Stimulated activated naive CD8-positive, alpha-beta T cell treated with anti-CD3 and anti-CD28 coated beads, Interleukin-15, Interleukin-2, amounts not matched to agents 100 U/mL and 50 U/mL, for 24 hours (primary cell): ENCODE results near the gene MICALL1.

Source experiments
- ATAC-seq: fragments of 150-1000 bp; cut with Tn5 transposase; one replicate; pipeline ENCODE4 v1.10.0; 2021
- DNase-seq: peaks from one replicate; pipeline ENCODE4 v3.0.0; 2021

MICALL1 gene

DNA sequence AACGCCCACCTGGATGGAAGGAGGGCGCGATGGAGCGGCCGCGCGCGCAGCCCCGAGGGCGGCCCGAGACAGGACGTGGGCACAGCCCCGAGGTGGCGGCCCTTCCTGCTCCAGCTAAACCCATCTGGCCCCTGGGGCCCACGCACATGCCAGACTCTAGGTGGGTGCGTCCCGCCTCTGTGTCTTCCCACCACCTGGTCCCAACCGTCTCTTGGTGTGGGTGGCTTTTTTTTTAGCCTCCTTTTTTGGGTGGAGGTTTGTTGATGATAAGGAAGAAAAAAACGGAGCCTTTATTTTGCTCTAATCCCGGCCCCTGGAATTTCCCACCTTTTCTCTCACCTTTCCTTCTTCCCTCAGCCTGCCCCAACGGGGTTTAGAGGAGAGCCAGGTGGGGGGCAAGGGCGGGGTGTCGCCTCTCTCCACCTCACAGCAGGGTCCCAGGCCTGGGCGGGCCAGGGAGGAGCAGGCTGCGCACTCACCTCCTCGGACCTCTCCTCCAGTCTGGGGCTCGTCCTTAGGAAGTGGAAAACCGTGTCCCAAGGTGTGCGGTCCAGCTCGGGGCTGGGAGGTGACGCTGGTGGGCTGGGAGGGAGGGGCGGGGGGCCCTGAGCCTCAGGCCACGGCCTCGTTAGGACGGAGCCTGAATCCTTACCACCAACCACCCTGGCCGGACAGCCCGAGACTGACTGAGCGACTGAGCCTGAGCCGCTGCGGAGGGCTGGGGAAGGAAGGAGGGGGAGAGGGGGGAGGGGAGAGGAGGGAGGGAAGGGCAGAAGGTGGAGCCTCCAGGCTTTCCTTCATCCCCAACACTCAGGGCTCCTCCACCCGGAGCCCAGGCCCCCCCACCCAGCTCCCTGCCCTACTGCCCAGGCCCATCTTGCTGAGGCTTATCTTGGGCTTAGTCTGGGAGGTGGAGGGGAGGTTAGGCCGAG lies 78.0 kb downstream of the MICALL1 start, which contains the start of gene SOX10:
SOX10 (minus strand) TSS at position 696 of the 932 bp plus-strand sequence. CDS start 771 bp downstream, outside the sequence.
- ATAC-seq (no peak), DNase-seq (no peak)

DNA sequence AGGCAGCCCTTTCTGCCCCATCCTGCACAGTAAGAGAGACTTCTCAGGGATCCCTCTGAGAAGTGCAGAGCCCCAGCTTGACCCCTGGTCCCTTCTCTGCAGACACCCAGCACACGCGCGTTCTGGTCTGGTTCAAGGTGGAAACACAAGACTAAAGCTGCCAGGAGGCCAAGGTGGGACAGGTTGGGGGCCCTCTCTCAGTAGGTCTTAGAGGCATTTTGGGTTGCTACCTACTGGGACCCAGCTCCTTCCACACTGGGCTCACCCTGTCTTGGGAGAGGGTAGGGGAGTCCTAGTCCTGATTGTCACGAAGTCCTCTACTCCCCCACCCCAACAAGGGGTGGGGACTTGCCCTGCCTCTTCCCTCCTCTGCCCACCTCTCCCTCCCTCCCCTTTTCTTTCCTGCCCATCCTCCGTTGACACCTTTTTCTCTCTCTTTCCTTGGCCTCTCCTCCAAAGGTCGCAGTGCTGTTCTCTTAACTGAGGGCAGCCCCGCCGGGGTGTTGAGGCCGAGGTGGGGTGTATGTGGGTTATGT lies 79.0 kb downstream of the MICALL1 start:
- no peak for ATAC-seq
- no peak for DNase-seq

DNA sequence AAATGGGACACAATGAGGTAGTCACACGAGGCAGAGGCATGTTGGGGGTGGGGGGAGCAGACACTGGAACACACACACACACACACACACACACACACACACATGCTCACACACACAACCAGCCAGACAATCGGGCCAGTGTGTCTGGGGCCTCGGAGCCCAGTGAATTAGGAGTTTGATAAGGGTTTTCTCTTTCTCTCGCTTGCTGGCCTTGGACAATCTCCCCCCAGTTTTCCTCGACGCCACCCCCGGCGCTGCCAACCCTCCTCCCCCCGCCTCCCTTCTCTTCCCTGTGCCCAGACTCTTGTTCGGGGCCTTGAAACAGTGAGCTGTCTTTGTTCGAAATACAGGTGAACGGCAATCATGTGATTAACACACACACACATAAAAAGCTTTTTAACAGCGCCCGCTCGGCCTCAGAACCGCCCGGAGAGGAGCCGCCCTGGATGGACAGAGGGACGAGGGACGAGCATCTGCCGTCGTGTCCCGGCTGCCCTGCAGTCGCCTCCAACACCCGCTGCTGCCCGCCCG lies 79.7 kb downstream of the MICALL1 start:
- DNase-seq (no peak), ATAC-seq (no peak)

DNA sequence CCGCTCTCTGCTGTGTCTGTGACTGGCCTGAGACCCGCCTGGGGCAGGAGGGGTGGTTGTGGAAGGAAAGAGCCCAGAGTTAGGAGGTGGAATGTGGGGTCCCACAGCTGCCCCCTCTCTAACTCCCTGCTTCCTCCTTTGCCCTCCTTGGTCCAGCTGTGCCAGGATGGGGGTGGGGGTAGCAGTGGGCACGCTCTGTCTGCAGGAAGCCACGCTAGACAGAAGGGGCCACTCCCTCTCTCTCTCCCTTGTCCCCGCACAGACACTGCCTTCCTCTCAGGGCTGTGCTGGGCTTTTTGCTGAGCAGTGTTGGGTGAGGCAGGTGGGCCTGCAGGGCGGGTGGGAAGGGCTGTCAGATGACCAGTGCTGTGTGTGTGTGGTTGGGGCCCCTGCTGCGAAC lies 80.3 kb downstream of the MICALL1 start:
- ATAC-seq (no peak), DNase-seq (no peak)

DNA sequence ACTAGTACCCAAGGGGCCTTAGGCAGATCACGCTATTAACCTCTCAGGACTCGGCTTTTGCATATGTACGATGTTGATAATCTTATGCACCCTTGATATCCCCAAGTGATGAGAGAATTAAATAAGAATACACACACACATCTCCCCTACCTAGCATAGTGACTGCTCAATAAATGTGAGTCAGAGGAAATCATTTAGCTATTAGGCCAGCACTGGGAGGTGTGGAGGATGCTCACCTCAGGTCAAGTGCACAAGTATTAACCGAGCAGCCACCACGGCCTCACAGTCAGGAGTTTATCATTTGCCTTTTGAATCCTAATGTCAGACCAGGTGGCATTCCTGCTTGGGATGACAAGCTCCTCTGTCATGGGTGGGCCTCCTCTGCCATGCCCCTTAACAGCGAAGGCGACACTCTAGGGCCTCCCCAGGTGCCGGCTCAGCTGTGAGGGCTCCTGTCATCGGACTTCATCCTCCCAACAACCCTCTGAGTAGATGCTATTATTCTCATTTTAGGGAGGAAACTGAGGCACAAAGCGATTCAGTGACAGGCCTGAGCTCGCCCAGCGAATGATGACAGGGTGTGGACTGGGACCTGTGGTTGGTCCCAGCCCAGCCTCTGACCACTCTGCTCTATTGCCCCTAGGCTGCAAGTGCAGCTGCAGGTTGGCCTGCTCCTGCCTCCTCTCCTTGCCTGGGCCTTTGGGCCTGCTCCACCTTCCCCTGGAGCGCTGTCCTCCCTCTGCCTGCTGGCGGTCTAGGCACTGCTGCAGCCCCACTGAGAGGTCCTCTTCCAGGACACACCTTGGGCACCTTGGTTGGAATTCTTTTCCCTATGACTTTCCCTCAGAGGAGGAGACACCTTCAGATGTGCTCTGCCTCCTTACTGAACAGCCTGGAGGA lies 83.3 kb downstream of the MICALL1 start:
- ATAC-seq (no peak), DNase-seq (no peak)

DNA sequence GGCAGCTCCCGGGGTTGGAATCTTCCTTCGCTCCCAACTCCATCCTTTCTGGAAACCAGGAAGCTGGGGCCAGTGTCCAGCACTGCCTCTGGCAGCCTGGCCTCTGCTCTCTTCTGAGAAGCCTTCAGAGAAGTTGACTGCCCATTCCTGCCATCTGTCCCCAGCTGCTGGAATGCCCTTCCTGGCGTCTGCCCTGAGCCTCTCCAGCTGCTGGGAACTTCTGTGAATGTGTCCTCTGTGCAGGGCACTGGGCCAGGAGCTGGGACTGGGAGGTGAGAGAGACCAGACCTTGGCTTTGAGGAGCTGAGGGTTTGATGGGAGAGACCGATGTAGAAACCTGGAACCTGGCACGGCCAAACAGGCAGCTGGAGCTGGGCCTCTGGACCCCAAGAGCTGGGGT lies 84.2 kb downstream of the MICALL1 start:
- ATAC-seq (no peak), DNase-seq (no peak)

DNA sequence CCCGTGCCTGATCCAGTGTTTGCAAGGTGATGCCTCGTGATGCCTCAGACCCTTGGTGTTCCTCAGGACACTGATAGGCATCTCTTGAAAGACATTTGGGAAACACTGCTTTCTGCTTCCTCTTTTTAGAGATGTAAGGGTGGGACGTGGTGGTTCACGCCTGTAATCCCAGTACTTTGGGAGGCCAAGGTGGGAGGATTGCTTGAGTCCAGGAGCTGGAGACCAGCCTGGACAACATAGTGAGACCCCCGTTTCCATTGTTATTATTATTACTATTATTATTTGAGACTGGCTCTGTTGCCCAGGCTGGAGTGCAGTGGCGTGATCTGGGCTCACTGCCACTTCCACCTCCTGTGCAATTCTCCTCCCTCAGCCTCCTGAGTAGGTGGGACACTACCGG lies 84.8 kb downstream of the MICALL1 start:
- ATAC-seq (no peak), DNase-seq (no peak)

GRCh38 chr22:37991731-37992442 lies 85.8 kb downstream of the MICALL1 start:
- ATAC-seq: no peak
- DNase-seq: no peak
